ENCODE results near the gene MBD6.

GRCh38 chr12:57579011-57579410 is 56.4 kb downstream of the MBD6 start:
- TF ChIP-seq EZH2 (IDR thresholded peaks at IDR 0.05; ENCODE audit: low read length): no peak
- TF ChIP-seq, protein P1, sequence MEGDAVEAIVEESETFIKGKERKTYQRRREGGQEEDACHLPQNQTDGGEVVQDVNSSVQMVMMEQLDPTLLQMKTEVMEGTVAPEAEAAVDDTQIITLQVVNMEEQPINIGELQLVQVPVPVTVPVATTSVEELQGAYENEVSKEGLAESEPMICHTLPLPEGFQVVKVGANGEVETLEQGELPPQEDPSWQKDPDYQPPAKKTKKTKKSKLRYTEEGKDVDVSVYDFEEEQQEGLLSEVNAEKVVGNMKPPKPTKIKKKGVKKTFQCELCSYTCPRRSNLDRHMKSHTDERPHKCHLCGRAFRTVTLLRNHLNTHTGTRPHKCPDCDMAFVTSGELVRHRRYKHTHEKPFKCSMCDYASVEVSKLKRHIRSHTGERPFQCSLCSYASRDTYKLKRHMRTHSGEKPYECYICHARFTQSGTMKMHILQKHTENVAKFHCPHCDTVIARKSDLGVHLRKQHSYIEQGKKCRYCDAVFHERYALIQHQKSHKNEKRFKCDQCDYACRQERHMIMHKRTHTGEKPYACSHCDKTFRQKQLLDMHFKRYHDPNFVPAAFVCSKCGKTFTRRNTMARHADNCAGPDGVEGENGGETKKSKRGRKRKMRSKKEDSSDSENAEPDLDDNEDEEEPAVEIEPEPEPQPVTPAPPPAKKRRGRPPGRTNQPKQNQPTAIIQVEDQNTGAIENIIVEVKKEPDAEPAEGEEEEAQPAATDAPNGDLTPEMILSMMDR (optimal IDR thresholded peaks at IDR 0.05 in 1 of 3, IDR thresholded peaks at IDR 0.05 in 1 of 3, conservative IDR thresholded peaks at IDR 0.05 in 1 of 3; ENCODE audit: extremely low read depth in 1 of 3, insufficient read depth in 2 of 3, low read length in 3 of 3): no peak

All from keratinocyte (primary cell).